ENCODE measurements around the gene KRTAP5-5. TPM values are rescaled to one million over a fixed set of nuclear protein-coding genes. Genes with fewer than 3 reads are reported as not detected.

The KRTAP5-5 gene
- polyA plus RNA-seq, 4 donors = 0.65 TPM; not detected in 3

DNA sequence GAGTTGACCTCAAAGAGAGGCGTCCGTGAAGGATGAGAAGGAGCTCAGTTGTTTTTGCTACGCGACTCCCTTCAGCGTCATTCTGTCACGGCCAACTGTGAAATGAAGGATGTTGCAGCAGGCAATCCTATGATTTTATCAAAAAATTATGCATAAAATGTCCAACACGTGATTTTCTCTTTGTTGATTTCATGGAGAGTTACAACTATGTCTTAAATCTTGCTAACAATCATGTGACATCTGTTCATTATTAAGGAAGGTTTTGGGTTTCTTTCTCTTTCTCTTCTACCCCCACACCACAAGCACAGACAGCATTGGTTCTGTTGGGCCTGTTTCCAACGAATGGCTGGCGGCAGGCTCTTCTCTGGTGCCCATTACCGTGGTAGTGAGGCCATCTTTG, 11.3 kb upstream of the KRTAP5-5 start:
- Histone ChIP-seq H3K36me3 (ENCODE audit: control insufficient read depth in 3 of 3, insufficient read depth in 2 of 3, low read depth in 1 of 3, low read length in 3 of 3) (no peaks in the 10 kb centered on the region), H3K4me3 (ENCODE audit: low read depth in 1 of 3, low read length in 3 of 3) (no peak overlapping the region), H3K4me1 (ENCODE audit: control insufficient read depth in 3 of 3, insufficient read depth in 2 of 3, low read depth in 1 of 3, low read length in 2 of 3) (peaks cover 0 to 3% (median 0%) of the 10 kb centered on the region in 3 donors), H3K27me3 (ENCODE audit: control insufficient read depth in 3 of 3, insufficient read depth in 3 of 3, low read length in 3 of 3) (peaks cover 0 to 5% (median 3%) of the 10 kb centered on the region in 3 donors), H3K9me3 (ENCODE audit: control insufficient read depth in 2 of 2, insufficient read depth in 1 of 2, low read depth in 1 of 2, low read length in 1 of 2) (no peaks in the 10 kb centered on the region), H3K27ac (ENCODE audit: low read depth in 1 of 3, low read length in 2 of 3) (no peak overlapping the region)
- DNase-seq (no peak), FAIRE-seq (no peak)
- WGBS, 3 donors = 82 to 89% (median 84%) methylated on average over 10 of the region's 10 CpGs

DNA sequence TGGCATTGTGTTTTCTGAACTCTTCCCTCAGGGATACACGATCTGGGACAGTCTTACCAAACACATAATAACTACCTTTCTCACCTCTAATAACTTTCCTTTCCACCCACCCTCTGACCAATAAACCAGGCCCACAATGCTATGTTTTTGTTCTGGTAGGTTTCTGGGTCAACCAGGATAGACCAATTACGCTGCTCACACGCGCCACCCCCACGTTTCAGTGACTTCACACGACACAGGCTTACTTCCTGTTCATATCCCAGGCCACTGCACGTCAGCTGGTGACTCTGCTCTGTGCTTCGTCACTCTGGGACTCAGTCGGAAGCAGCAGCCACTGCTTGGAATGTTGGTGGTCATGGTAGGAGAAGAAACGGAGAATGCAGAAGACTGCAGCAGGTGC, 10.1 kb upstream of the KRTAP5-5 start:
- Histone ChIP-seq H3K9me3 (ENCODE audit: control insufficient read depth in 2 of 2, insufficient read depth in 1 of 2, low read depth in 1 of 2, low read length in 1 of 2) (no peaks in the 10 kb centered on the region), H3K4me1 (ENCODE audit: control insufficient read depth in 3 of 3, insufficient read depth in 2 of 3, low read depth in 1 of 3, low read length in 2 of 3) (peaks cover 0 to 3% (median 0%) of the 10 kb centered on the region in 3 donors), H3K27ac (ENCODE audit: low read depth in 1 of 3, low read length in 2 of 3) (no peak overlapping the region), H3K36me3 (ENCODE audit: control insufficient read depth in 3 of 3, insufficient read depth in 2 of 3, low read depth in 1 of 3, low read length in 3 of 3) (no peaks in the 10 kb centered on the region), H3K4me3 (ENCODE audit: low read depth in 1 of 3, low read length in 3 of 3) (no peak overlapping the region), H3K27me3 (ENCODE audit: control insufficient read depth in 3 of 3, insufficient read depth in 3 of 3, low read length in 3 of 3) (peaks cover 2 to 10% (median 5%) of the 10 kb centered on the region in 3 donors)
- 50 to 58% (median 57%) methylated on average over 10 of the region's 10 CpGs for WGBS, 3 donors
- FAIRE-seq (no peak), DNase-seq (no peak)

DNA sequence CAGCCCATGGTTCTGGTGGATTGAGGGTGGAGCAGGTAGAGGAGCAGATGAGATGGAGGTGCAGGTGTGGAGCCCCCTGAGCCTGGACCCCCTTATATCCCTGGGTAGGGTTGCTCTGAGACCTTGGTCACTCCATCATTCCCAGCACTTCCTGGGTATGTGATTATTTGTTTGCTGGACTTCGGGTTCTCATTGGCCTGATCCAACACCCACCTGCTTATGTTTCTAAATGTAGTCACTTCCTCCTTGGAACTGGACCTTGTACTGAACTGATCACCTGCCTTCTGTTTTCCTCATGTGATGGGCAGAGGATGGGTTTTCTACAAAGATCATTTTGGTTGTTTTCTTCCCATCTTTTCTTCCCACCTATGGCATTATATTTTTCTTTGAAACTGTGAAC, 7.5 kb upstream of the KRTAP5-5 start, which contains the start of gene KRTAP5-4:
KRTAP5-4 (minus strand) TSS at position 53 of the 400 bp plus-strand sequence; CDS start at position 8, 45 bp downstream.
- H3K4me3 ChIP-seq (ENCODE audit: low read depth in 1 of 3, low read length in 3 of 3) = no peak within 1 kb of the TSS
- peaks cover 0 to 3% (median 0%) of the 10 kb centered on the region in 3 donors for H3K4me1 ChIP-seq (ENCODE audit: control insufficient read depth in 3 of 3, insufficient read depth in 2 of 3, low read depth in 1 of 3, low read length in 2 of 3)
- no peaks in the 10 kb centered on the region for H3K9me3 ChIP-seq (ENCODE audit: control insufficient read depth in 2 of 2, insufficient read depth in 1 of 2, low read depth in 1 of 2, low read length in 1 of 2)
- 0 to 34% (median 17%) methylated on average over 1 of the region's 1 CpG for WGBS, 3 donors
- H3K27ac ChIP-seq (ENCODE audit: low read depth in 1 of 3, low read length in 2 of 3) = no peak within 1 kb of the TSS
- FAIRE-seq (no peak), DNase-seq (peak; percentile 62 to 72)
- H3K36me3 ChIP-seq (ENCODE audit: control insufficient read depth in 3 of 3, insufficient read depth in 2 of 3, low read depth in 1 of 3, low read length in 3 of 3) = no peaks in the 10 kb centered on the region
- H3K27me3 ChIP-seq (ENCODE audit: control insufficient read depth in 3 of 3, insufficient read depth in 3 of 3, low read length in 3 of 3) = peaks cover 0 to 13% (median 5%) of the 10 kb centered on the region in 3 donors

DNA sequence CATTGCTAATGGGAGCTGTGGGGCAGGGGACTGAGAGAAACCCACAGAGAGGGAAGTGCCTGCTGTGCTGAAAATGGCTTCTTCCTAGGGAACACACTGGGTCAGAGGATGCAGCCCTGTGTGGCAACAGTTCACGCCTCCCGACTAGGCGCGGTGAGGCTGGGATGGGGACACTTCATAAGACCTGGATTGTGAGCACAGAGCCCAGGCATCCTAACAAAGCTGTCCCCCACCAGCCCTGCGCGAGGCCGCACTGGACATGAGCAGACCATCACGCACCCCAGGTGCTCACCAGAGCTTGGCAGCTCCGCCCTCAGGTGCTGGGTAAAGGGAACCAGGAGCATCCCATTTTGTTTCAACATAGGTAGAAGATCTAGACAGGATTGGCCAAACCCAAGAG, 5.9 kb upstream of the KRTAP5-5 start:
- no peak for FAIRE-seq

DNA sequence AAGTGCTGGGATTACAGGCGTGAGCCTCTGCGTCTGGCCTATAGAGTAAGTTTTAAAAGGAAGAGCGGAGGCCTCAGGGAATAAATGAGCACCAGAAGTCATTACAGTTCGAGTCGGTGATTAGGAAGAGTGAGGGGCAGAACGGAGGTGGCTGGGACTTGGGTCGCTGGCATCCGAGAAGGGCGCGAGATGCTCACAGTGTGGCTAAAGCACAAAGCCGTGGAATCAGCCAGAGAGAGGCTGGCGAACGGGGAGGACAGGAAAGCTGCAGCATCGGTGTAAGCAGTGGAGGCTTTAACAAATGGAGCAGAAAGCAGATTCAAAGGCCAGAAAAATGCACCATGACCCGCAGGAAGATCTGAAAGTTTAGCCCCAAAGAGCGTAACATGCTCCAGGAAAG, 5.0 kb upstream of the KRTAP5-5 start:
- peaks cover 0 to 3% (median 0%) of the 10 kb centered on the region in 3 donors for H3K4me1 ChIP-seq (ENCODE audit: control insufficient read depth in 3 of 3, insufficient read depth in 2 of 3, low read depth in 1 of 3, low read length in 2 of 3)
- no peak for FAIRE-seq
- DNase-seq = no peak

More for the DNA sequence above, 5.9 kb upstream of the KRTAP5-5 start:
- H3K27ac ChIP-seq (ENCODE audit: low read depth in 1 of 3, low read length in 2 of 3) = no peak overlapping the region
- DNase-seq = no peak
- 85 to 96% (median 86%) methylated on average over 9 of the region's 9 CpGs for WGBS, 3 donors
- H3K9me3 ChIP-seq (ENCODE audit: control insufficient read depth in 2 of 2, insufficient read depth in 1 of 2, low read depth in 1 of 2, low read length in 1 of 2) = no peaks in the 10 kb centered on the region
- H3K36me3 ChIP-seq (ENCODE audit: control insufficient read depth in 3 of 3, insufficient read depth in 2 of 3, low read depth in 1 of 3, low read length in 3 of 3) = no peaks in the 10 kb centered on the region
- H3K4me3 ChIP-seq (ENCODE audit: low read depth in 1 of 3, low read length in 3 of 3) = no peak overlapping the region
- H3K4me1 ChIP-seq (ENCODE audit: control insufficient read depth in 3 of 3, insufficient read depth in 2 of 3, low read depth in 1 of 3, low read length in 2 of 3) = peaks cover 0 to 3% (median 0%) of the 10 kb centered on the region in 3 donors
- peaks cover 0 to 20% (median 5%) of the 10 kb centered on the region in 3 donors for H3K27me3 ChIP-seq (ENCODE audit: control insufficient read depth in 3 of 3, insufficient read depth in 3 of 3, low read length in 3 of 3)

DNA sequence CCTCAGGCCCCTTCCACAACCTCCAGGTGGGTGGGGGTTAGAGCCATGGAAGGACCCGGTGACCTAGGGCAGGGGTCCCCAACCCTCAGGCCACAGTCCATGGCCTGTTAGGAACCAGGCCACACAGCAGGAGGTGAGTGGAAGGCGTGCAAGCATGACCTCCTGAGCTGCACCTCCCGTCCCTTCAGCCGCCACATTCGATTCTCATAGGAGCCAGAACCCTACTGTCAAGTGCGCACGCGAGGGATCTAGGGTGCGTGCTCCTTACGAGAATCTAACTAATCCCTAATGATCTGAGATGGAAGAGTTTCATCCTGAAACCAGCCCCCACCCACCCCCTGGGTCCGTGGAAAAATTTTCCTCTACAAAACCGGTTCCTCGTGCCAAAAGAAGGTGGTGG, 4.0 kb upstream of the KRTAP5-5 start:
- WGBS, 3 donors = 84 to 87% (median 84%) methylated on average over 13 of the region's 13 CpGs
- DNase-seq (no peak), FAIRE-seq (no peak)
- H3K9me3 ChIP-seq (ENCODE audit: control insufficient read depth in 2 of 2, insufficient read depth in 1 of 2, low read depth in 1 of 2, low read length in 1 of 2) = no peaks in the 10 kb centered on the region
- H3K4me1 ChIP-seq (ENCODE audit: control insufficient read depth in 3 of 3, insufficient read depth in 2 of 3, low read depth in 1 of 3, low read length in 2 of 3) = peaks cover 0 to 3% (median 0%) of the 10 kb centered on the region in 3 donors
- H3K4me3 ChIP-seq (ENCODE audit: low read depth in 1 of 3, low read length in 3 of 3) = no peak overlapping the region
- no peaks in the 10 kb centered on the region for H3K36me3 ChIP-seq (ENCODE audit: control insufficient read depth in 3 of 3, insufficient read depth in 2 of 3, low read depth in 1 of 3, low read length in 3 of 3)
- H3K27me3 ChIP-seq (ENCODE audit: control insufficient read depth in 3 of 3, insufficient read depth in 3 of 3, low read length in 3 of 3) = peaks cover 2 to 29% (median 5%) of the 10 kb centered on the region in 3 donors
- H3K27ac ChIP-seq (ENCODE audit: low read depth in 1 of 3, low read length in 2 of 3) = no peak overlapping the region

More for the DNA sequence above, 5.0 kb upstream of the KRTAP5-5 start:
- H3K4me3 ChIP-seq (ENCODE audit: low read depth in 1 of 3, low read length in 3 of 3) = no peak overlapping the region
- no peak overlapping the region for H3K27ac ChIP-seq (ENCODE audit: low read depth in 1 of 3, low read length in 2 of 3)
- H3K27me3 ChIP-seq (ENCODE audit: control insufficient read depth in 3 of 3, insufficient read depth in 3 of 3, low read length in 3 of 3) = peaks cover 0 to 26% (median 5%) of the 10 kb centered on the region in 3 donors
- WGBS, 3 donors = 83 to 91% (median 89%) methylated on average over 16 of the region's 16 CpGs
- no peaks in the 10 kb centered on the region for H3K36me3 ChIP-seq (ENCODE audit: control insufficient read depth in 3 of 3, insufficient read depth in 2 of 3, low read depth in 1 of 3, low read length in 3 of 3)
- no peaks in the 10 kb centered on the region for H3K9me3 ChIP-seq (ENCODE audit: control insufficient read depth in 2 of 2, insufficient read depth in 1 of 2, low read depth in 1 of 2, low read length in 1 of 2)

DNA sequence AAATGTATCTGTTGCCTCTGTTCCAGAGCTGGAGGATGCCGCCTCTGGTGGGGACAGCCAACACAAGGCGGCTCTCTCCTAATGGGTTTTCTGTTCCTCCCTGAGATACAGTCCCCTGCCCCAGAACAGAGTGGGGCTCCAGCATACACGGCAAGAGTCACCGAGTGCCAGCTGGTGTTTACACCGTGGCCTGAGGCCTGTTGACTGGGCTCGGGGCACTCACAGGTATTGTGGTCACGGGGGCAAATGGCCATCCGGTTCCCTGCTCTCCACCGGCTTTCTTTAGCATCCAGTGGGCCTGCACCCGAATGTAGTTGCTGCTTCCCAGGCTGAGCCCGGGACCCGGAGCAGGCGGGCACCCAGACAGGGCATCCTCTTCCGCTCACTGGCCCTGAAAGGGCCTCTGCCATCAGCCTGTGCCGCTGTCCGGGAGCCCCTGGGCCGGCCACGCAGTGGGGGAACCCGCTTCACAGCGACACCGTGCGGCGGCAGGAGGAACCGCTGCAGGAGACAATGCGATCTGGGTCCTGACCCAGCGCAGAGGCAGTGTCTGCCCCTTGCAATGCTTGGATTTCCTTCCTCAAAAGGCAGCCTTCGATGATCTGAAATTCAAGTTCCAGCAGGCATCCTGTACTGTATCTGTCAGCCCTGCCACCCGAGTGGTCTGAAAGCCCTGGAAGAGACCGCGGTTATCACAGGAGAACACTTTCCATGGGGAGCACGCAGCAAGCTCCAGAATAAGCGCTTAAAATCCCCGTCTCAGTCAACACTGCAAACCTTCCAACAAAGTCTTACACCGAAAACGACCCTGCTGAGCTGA, 859 bp upstream of the KRTAP5-5 start:
- Histone ChIP-seq H3K9me3 (ENCODE audit: control insufficient read depth in 2 of 2, insufficient read depth in 1 of 2, low read depth in 1 of 2, low read length in 1 of 2) (no peaks in the 10 kb centered on the region), H3K4me3 (ENCODE audit: low read depth in 1 of 3, low read length in 3 of 3) (no peak overlapping the region), H3K27ac (ENCODE audit: low read depth in 1 of 3, low read length in 2 of 3) (no peak overlapping the region), H3K36me3 (ENCODE audit: control insufficient read depth in 3 of 3, insufficient read depth in 2 of 3, low read depth in 1 of 3, low read length in 3 of 3) (no peaks in the 10 kb centered on the region), H3K4me1 (ENCODE audit: control insufficient read depth in 3 of 3, insufficient read depth in 2 of 3, low read depth in 1 of 3, low read length in 2 of 3) (no peaks in the 10 kb centered on the region), H3K27me3 (ENCODE audit: control insufficient read depth in 3 of 3, insufficient read depth in 3 of 3, low read length in 3 of 3) (peaks cover 2 to 44% (median 7%) of the 10 kb centered on the region in 3 donors)
- FAIRE-seq (no peak), DNase-seq (peak; percentile 37 to 71)
- 27 to 29% (median 28%) methylated on average over 35 of the region's 35 CpGs for WGBS, 3 donors

DNA sequence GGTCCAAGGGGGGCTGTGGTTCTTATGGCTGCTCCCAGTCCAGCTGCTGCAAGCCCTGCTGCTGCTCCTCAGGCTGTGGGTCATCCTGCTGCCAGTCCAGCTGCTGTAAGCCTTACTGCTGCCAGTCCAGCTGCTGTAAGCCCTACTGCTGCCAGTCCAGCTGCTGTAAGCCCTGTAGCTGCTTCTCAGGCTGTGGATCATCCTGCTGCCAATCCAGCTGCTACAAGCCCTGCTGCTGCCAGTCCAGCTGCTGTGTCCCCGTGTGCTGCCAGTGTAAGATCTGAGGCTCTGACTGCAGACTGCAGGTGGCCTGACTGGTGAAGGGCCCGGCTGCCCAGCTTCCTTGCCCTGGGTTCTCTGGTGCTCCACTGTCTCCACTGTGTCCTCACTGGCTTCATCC, 696 bp downstream of the KRTAP5-5 start:
- FAIRE-seq = no peak
- WGBS, 3 donors = 48 to 62% (median 54%) methylated on average over 2 of the region's 2 CpGs

More for the DNA sequence above, 696 bp downstream of the KRTAP5-5 start:
- no peaks in the 10 kb centered on the region for H3K36me3 ChIP-seq (ENCODE audit: control insufficient read depth in 3 of 3, insufficient read depth in 2 of 3, low read depth in 1 of 3, low read length in 3 of 3)
- no peaks in the 10 kb centered on the region for H3K4me1 ChIP-seq (ENCODE audit: control insufficient read depth in 3 of 3, insufficient read depth in 2 of 3, low read depth in 1 of 3, low read length in 2 of 3)
- no peak overlapping the region for H3K27ac ChIP-seq (ENCODE audit: low read depth in 1 of 3, low read length in 2 of 3)
- no peak for DNase-seq
- no peak overlapping the region for H3K4me3 ChIP-seq (ENCODE audit: low read depth in 1 of 3, low read length in 3 of 3)
- no peaks in the 10 kb centered on the region for H3K9me3 ChIP-seq (ENCODE audit: control insufficient read depth in 2 of 2, insufficient read depth in 1 of 2, low read depth in 1 of 2, low read length in 1 of 2)
- H3K27me3 ChIP-seq (ENCODE audit: control insufficient read depth in 3 of 3, insufficient read depth in 3 of 3, low read length in 3 of 3) = peaks cover 0 to 42% (median 9%) of the 10 kb centered on the region in 3 donors
